WERI-Rb-1 (cell line): ENCODE measurements around the gene TMEM100.

Experiments
- DNase-seq: peaks from one replicate; pipeline ENCODE4 v3.0.0-alpha.2; 2020
- H3K27ac ChIP-seq: fragments of 250-450 bp; sonication (Bioruptor Pico); 2 replicates; pipeline ENCODE4 v1.5.1; 2020; ENCODE audit warnings: mild to moderate bottlenecking, moderate library complexity
- H3K27me3 ChIP-seq: fragments of 250-450 bp; sonication (Bioruptor Pico); 2 replicates; pipeline ENCODE4 v1.5.1; 2021; ENCODE audit warnings: mild to moderate bottlenecking, low read depth, moderate library complexity; ENCODE audit not compliant: insufficient read depth, severe bottlenecking
- H3K36me3 ChIP-seq: fragments of 250-450 bp; sonication (Bioruptor Pico); 2 replicates; pipeline ENCODE4 v1.5.1; 2020; ENCODE audit warnings: mild to moderate bottlenecking, moderate library complexity
- H3K4me3 ChIP-seq: 2 replicates; pipeline ENCODE4 v1.5.1; 2011; ENCODE audit warnings: low read depth, mild to moderate bottlenecking, control low read depth, low read length
- H3K9me3 ChIP-seq: fragments of 250-450 bp; sonication (Bioruptor Pico); 2 replicates; pipeline ENCODE4 v1.5.1; 2021; ENCODE audit warnings: mild to moderate bottlenecking, moderate library complexity; ENCODE audit not compliant: severe bottlenecking
- CTCF ChIP-seq: IDR thresholded peaks from 2 replicates; pipeline ENCODE4 v1.5.1; 2011; ENCODE audit warnings: low read depth, mild to moderate bottlenecking, control low read depth, inconsistent platforms, low read length

Gene TMEM100

GRCh38 chr17:55709984-55710383, 12.7 kb downstream of the TMEM100 start:
- Histone ChIP-seq H3K4me3 (no peak overlapping the region), H3K27me3 (peaks cover 9% of the 10 kb centered on the region), H3K27ac (no peak overlapping the region), H3K36me3 (no peaks in the 10 kb centered on the region), H3K9me3 (no peaks in the 10 kb centered on the region)
- no peak for DNase-seq
- no peak for TF ChIP-seq CTCF

GRCh38 chr17:55709440-55709839, 13.2 kb downstream of the TMEM100 start:
- Histone ChIP-seq H3K27me3 (peaks cover 9% of the 10 kb centered on the region), H3K9me3 (no peaks in the 10 kb centered on the region), H3K27ac (no peak overlapping the region), H3K4me3 (no peak overlapping the region), H3K36me3 (no peaks in the 10 kb centered on the region)
- no peak for TF ChIP-seq CTCF
- no peak for DNase-seq

GRCh38 chr17:55708175-55708974, 14.3 kb downstream of the TMEM100 start:
- Histone ChIP-seq H3K9me3 (no peaks in the 10 kb centered on the region), H3K27me3 (peaks cover 9% of the 10 kb centered on the region), H3K36me3 (no peaks in the 10 kb centered on the region), H3K27ac (no peak overlapping the region), H3K4me3 (no peak overlapping the region)
- no peak for DNase-seq
- TF ChIP-seq CTCF = no peak

- no peak for TF ChIP-seq CTCF
- peaks cover 9% of the 10 kb centered on the region for H3K27me3 ChIP-seq
- H3K36me3 ChIP-seq = no peaks in the 10 kb centered on the region
- H3K27ac ChIP-seq = no peak overlapping the region
- H3K4me3 ChIP-seq = peak overlapping the region; percentile 17
- H3K9me3 ChIP-seq = peaks cover 3% of the 10 kb centered on the region
- DNase-seq = peak; percentile 52
These were observed 15.6 kb downstream of the TMEM100 start for GRCh38 chr17:55706808-55707773.

GRCh38 chr17:55705847-55706246, 16.8 kb downstream of the TMEM100 start:
- no peak for DNase-seq
- Histone ChIP-seq H3K9me3 (peaks cover 8% of the 10 kb centered on the region), H3K36me3 (no peaks in the 10 kb centered on the region), H3K27me3 (peaks cover 17% of the 10 kb centered on the region), H3K27ac (no peak overlapping the region), H3K4me3 (no peak overlapping the region)
- TF ChIP-seq CTCF = no peak
